ENCODE measurements around the gene CD47.

The CD47 gene

DNA sequence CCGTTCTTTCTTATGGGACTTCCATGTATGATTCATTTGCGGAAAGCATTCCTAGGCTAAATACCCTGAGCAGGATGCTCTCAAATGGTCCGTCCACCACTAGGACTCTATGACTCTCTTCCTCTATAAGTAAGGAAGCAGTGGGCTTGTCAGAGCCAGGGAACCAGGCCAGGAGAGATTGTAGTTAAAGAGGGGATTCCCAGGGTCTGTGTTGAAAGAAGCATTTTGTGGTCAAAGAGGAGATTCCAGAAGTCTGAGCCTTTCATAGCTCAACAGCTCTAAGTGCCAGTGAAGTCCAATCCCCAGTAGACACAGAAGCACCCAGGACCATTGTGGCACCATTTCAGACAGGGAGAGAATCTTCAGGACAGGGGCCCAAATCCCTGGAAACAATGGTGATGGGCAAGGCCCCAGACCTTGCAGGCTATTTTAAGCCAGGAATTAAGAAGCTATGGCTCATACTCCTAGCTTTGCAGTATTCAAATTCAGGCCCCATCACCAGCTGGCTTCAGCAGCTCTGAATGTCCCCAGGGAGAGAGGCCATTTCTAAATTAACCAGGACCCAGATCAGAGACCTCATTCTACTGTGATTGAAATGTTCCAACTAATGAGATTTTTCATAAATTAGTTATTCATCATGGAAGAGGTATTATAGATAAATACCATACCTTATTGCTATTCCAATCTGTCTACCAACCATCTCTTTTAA is 81.7 kb downstream of the CD47 start:
- no peak for DNase-seq

DNA sequence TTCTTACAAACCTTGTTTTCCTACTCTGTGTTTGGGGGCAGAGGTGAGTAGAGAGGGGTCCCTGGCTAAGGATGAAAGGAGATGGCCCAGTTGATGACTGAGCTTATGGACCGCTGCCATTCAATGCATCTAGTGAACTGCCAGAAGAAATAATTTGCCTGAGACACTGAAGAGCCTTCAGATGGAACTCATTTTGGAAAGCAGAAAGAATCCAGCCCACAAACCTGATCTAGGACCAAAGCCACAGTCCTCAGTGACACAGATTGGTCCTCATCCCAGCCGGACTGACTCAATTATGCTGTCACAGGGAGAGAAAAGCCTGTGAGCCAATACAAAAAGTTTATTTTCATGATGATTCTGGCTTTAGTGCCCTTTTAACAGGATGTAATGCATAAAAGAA is 82.7 kb downstream of the CD47 start:
- DNase-seq = no peak

DNA sequence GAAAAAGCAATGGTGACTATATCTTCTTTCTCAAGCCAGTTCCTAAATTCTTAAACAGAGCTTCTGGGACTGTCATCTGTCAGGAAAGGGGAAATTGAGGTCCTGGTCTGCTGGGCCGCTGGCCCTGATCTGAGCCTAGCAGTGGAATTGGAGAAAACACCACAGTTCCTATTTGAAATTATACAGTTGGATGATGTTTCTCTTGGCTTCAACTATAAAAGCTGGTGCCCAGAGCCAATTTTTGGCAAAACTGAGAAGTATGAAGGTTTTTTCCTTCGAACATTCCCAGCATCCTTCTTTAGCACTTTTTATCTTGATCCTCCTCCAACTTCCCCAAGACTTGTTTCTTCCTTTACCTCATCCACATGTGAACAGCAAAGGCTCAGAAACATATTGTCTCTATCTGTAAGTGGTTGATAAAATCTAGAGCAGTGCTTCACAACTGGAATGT is 83.9 kb downstream of the CD47 start:
- peak in 1 of 2 experiments; percentile 29 for DNase-seq

DNA sequence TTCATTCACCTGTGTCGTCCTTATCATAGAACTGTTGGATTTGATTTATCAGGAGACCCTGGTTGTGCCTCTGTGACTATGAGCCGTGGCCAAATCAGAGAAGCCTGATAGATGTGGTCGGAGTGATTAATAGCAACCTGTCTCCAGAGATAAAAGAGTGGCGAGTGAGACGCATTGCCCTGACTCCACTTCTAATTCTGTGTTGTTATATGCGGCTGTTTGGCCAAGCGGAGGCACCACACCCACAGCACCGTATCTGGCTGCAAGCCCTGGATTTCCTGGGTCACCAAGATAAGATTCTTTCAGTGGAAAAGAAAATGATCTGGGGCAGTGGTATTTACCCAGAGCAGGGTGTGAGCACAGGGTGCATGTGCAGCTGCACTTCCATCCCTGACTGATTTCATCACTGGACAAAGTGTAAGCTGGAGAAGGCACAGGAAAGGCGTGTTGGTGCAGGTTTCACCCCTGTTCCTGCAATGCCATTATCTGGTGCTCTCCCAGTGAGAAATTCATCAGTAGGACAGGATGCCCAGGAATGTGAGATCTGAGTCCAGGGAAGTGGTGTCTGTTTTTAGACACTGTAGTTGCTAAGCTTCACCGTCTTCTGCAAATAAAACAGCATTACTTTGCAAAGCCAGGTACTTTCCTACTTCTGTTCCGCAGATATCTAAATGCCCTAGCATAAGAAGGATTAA is 84.6 kb downstream of the CD47 start:
- DNase-seq = no peak

DNA sequence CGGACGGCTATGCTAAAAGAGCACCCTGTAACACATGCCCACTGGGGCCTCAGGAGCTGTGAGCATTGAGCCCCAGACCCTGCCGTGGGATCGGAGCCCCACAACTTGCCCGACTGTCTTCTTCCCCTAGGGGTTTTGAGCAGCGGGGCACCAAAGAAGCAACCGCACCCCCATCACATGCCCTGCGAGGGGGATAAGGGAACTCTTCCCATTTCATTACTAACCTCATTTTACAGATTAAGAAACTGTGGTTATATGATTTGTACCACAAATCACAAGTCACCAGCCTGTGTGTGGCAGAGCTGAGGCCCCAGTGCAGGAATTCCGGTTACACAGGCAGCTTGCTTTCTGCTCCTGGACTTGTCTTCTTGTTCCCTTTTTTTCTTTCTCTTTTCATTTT is 86.2 kb downstream of the CD47 start:
- DNase-seq = peak; percentile 87

DNA sequence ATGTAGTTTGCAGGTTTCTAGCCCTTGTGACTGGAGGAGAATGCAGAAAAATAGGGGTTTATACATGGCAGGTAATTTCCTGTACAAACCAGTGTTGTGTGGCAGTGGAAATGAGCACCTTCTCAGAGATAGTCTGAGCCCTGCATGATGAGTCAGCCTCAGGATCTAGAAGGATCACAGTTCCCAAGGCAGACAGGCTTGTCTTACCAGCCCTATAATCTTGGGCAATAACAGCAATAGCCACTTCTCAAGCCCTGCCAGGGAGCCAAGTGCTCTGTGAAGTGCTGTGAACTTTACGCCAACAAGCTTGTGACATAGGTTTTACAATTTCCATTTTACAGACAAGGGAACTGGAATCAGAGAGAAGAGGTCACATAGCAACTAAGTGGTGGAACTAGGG is 89.4 kb downstream of the CD47 start:
- DNase-seq = no peak

DNA sequence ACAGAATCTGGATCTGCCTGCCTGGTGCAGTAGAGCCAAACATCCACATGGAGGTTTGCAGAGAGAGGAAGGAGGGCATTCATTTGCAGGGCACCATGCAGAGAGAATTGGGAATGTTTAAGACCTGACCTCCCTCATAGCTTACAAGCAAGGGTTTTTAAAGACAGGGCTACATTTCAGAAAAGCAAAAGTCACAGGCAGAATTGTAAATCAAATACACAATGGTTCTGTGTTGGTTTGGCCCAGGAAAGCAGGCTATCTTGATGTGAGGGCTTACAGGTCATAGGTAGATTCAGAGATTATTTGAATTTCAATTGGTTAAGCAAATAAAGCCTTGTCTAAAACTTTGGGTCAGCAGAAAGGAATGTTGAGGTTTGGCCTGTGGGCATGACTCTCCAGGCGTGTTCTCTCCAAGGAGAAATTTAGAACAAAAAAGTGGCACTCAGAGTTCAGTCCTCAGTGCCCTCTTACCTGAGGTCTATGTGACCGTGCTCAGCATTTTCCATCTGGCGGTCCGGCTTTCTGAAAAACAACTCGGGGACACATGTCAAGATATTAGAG is 91.5 kb downstream of the CD47 start:
- DNase-seq = no peak

DNA sequence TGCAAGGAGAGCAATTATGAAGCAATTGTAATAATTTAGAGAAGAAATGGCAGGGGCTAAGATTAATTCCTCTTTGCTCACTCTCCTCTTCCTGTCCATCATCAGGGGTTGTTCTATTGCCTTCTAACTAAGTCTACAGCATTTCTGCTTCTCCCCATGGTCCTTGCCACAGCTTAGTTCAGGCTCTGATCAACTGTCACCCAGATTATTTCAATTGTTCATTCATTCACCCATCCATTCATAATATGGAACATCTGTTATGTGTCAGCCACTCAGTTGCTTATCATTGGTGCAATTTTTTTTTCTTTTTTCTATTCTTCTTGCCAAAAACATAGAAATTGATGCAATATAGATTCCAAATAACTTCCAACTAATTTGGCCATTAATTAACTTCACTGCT is 93.2 kb downstream of the CD47 start:
- no peak for DNase-seq

DNA sequence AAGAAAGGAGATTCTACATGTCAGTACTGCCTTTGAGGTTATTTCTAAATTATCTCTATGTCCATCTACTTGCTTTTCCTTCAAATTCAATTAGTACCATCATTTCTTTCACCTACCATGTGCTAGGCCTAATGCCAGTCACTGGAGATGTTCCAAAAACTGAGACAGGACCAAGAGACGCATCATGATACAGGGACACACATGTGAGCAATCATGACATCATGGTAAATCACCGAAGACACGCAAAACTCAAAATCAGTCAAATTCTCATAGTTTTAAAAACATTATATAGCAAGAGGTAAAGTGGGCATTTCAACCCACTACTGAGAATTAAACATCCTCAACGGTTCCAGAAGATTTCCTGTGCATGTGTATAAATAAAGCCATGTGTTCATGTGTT is 95.0 kb downstream of the CD47 start:
- DNase-seq = no peak

DNA sequence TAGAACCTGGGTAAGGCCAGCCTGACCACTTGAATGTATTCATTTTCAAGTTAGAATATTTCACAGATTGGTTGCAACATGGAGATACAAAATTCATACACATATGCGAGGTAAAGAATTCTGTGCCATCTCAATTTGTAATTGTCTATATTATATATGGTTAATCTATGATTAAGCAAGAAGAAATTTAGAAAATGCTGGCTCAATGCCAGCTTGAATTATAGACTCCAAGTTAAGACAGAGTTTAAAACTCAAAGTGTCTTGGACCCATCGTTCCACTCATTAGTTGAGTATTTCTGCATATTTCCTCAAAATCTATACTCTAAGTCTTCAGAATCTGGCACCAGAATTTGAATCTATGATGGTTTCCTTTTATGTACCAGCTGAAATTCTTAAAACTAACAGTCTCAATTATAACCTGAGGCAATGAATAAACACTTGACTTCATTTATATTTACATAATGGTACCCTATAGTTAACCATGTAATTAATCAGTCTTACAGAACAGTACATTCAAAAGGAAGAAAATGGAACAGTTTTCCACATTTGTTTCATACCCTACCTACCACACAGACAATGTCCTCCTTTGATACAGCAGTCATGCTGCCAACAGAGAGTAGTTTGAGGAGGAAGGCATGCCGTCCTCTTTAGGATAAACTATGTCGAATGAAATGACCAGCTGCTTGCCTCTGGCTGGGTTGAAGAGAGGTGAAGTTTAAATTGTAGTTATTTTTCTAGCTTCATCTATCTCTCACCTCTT is 95.7 kb downstream of the CD47 start:
- no peak for DNase-seq

DNA sequence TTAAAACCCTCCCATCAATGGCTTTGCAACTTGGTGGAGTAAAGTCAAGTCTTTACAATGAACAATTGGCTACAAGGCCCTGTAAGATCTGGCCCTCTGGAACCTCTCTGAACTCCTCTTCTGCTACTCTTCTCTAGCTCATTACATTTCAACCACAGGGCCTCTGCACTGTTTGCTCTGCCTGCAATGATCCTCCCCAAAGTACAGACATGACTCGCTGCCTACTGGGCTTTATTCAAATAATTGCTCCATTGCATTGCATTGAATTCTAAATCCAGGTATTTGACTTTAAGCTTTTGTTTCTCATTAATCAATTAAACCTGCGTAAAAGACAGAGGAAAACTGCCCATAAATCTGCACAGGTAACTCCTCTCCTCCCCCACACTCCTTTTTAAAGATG is 96.7 kb downstream of the CD47 start:
- DNase-seq = no peak

DNA sequence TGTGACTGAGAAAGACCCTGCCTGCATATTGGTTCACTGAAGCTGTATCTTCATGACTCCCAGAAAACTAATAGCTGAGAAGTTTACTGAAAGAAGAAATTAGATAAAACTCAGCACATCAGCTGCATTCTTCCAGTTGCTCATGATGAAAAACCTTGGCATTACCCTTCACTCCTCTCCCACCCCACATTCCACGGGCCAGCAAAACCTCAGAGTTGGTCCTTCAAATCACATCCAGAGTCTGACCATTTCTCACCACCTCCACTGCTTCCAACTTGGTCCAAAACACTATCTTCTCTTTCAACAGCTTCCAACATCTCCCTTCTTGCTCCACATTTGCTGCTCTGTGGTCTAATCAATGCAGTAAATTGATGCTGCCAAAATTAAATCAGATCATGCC is 97.1 kb downstream of the CD47 start:
- no peak for DNase-seq

Data from Kasumi-1 (cell line).